K562 (cell line): ENCODE results near the gene TNFSF9. TPM values are rescaled to one million over a fixed set of nuclear protein-coding genes. Genes with fewer than 3 reads are reported as not detected.

ENCODE experiments used
- CREB1 ChIP-seq, 2 experiments: sonication (generic) in 1 of 2; formaldehyde crosslinking in 1 of 2; IDR thresholded peaks; 2 replicates each; pipeline versions ENCODE4 v1.6.1 to v1.8.0; 2012 to 2022; ENCODE audit warnings: inconsistent platforms in 1 of 2, mild to moderate bottlenecking in 1 of 2, missing genetic modification reagents in 1 of 2, moderate library complexity in 1 of 2
- EGR1 ChIP-seq: fragments of 450-650 bp; conservative IDR thresholded peaks from 2 replicates; pipeline ENCODE4 v1.6.1; 2017; ENCODE audit warnings: mild to moderate bottlenecking
- FOXJ2 ChIP-seq: fragments of 200-800 bp; sonication (Bioruptor generic); IDR thresholded peaks from 2 replicates; pipeline ENCODE4 v1.6.1; 2016; ENCODE audit warnings: missing genetic modification characterization, missing compliant biosample characterization
- FOXK1 ChIP-seq: sonication (generic); formaldehyde crosslinking; IDR thresholded peaks from 2 replicates; pipeline ENCODE4 v1.8.0; 2022; ENCODE audit warnings: missing genetic modification reagents, mild to moderate bottlenecking, borderline replicate concordance
- MTF1 ChIP-seq: fragments of 250-450 bp; sonication (Bioruptor Pico); IDR thresholded peaks from 2 replicates; pipeline ENCODE4 v1.9.0; 2021; ENCODE audit warnings: moderate library complexity, mild to moderate bottlenecking, inconsistent platforms, borderline replicate concordance
- TCF3 ChIP-seq: sonication (generic); formaldehyde crosslinking; IDR thresholded peaks from 2 replicates; pipeline ENCODE4 v1.4.0; 2020; ENCODE audit warnings: mild to moderate bottlenecking, missing genetic modification reagents
- ZNF586 ChIP-seq: fragments of 450-650 bp; formaldehyde crosslinking; conservative IDR thresholded peaks from 2 replicates; pipeline ENCODE4 v1.4.0; 2020; ENCODE audit warnings: mild to moderate bottlenecking, moderate library complexity
- polyA plus RNA-seq, 8 experiments: library from polyadenylated mRNA; depleted of rRNA in 4 of 8; stranded (reverse) in 5 of 8; unstranded in 3 of 8; fragments of >200 nt; fragmentation: Nextera tagmentation in 2 of 8; fragmentation: Illumina TruSeq in 1 of 8; extraction: Ambion mirVana in 2 of 8; extraction: Trizol in 1 of 8; gene quantifications; 2 replicates each; pipeline versions ENCODE4 v1.2.1 to v1.2.3, GENCODE V29; 2011 to 2014; ENCODE audit warnings: inconsistent platforms in 1 of 8, missing spikeins in 1 of 8
- total RNA-seq, 7 experiments: library from RNA; depleted of rRNA in 6 of 7; stranded (reverse); fragments of >200 nt in 6 of 7; fragmentation: Illumina TruSeq in 2 of 7; extraction: Trizol in 2 of 7; gene quantifications; 2 replicates each; pipeline versions ENCODE4 v1.2.1 to v1.2.3, GENCODE V29; 2011 to 2021; ENCODE audit warnings: low replicate concordance in 1 of 7
- TF ChIP-seq, protein P1 (sequence below): sonication (generic); formaldehyde crosslinking; IDR thresholded peaks from 2 replicates; pipeline ENCODE4 v1.8.0; 2022; ENCODE audit warnings: mild to moderate bottlenecking, missing genetic modification reagents

Gene TNFSF9
- total and polyA plus RNA-seq, 9 of the 15 experiments (the other 6 are each of a cell fraction or from before 2014, with no cell fraction given) = 1.4 to 17.9 (median 6.5) TPM

DNA sequence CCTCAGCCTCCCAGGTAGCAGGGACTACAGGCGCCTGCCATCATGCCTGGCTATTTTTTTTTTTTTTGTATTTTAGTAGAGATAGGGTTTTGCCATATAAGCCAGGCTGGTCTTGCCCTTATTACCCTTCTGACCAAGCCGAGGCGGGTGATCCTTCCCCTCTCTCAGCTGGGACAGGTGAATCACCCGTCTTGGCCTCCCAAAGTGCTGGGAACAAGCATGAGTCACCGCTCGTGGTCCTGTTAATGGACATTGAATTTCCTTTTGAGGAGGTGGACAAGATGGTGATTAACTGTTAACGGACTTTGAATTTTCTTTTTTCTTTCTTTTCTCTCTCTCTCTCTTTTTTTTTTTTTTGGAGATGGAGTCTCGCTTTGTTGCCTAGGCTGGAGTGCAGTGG, 49.5 kb downstream of the TNFSF9 start (continued):
- no peak for TF ChIP-seq MTF1
- TF ChIP-seq CREB1 (IDR thresholded peaks at IDR 0.05) = no peak
- no peak for TF ChIP-seq CREB1 (CRISPR knock-in tag; IDR thresholded peaks at IDR 0.05)
- TF ChIP-seq EGR1 = peak; percentile 88
- TF ChIP-seq, protein P1, sequence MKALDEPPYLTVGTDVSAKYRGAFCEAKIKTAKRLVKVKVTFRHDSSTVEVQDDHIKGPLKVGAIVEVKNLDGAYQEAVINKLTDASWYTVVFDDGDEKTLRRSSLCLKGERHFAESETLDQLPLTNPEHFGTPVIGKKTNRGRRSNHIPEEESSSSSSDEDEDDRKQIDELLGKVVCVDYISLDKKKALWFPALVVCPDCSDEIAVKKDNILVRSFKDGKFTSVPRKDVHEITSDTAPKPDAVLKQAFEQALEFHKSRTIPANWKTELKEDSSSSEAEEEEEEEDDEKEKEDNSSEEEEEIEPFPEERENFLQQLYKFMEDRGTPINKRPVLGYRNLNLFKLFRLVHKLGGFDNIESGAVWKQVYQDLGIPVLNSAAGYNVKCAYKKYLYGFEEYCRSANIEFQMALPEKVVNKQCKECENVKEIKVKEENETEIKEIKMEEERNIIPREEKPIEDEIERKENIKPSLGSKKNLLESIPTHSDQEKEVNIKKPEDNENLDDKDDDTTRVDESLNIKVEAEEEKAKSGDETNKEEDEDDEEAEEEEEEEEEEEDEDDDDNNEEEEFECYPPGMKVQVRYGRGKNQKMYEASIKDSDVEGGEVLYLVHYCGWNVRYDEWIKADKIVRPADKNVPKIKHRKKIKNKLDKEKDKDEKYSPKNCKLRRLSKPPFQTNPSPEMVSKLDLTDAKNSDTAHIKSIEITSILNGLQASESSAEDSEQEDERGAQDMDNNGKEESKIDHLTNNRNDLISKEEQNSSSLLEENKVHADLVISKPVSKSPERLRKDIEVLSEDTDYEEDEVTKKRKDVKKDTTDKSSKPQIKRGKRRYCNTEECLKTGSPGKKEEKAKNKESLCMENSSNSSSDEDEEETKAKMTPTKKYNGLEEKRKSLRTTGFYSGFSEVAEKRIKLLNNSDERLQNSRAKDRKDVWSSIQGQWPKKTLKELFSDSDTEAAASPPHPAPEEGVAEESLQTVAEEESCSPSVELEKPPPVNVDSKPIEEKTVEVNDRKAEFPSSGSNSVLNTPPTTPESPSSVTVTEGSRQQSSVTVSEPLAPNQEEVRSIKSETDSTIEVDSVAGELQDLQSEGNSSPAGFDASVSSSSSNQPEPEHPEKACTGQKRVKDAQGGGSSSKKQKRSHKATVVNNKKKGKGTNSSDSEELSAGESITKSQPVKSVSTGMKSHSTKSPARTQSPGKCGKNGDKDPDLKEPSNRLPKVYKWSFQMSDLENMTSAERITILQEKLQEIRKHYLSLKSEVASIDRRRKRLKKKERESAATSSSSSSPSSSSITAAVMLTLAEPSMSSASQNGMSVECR = no peak
- no peak for TF ChIP-seq FOXK1 (CRISPR knock-in tag)
- no peak for TF ChIP-seq ZNF586 (CRISPR knock-in tag)
- TF ChIP-seq TCF3 (CRISPR knock-in tag) = 0 out of 2 replicates have a peak, but pooled peaks have one; percentile 6
- no peak for TF ChIP-seq FOXJ2 (tag)
